PC-3 (cell line): ENCODE results near the gene ISOC1.

Experiments
- CTCF ChIP-seq: fragments of 300-600 bp; sonication (generic); conservative IDR thresholded peaks from 2 replicates; pipeline ENCODE4 v1.5.1; 2017; ENCODE audit warnings: antibody characterized with exemption, low read depth, mild to moderate bottlenecking, low read length
- EZH2 ChIP-seq: fragments of 300-600 bp; sonication (generic); IDR thresholded peaks from one replicate; pipeline ENCODE4 v1.6.1; 2017; ENCODE audit warnings: antibody characterized with exemption, mild to moderate bottlenecking, low read length; ENCODE audit not compliant: unreplicated experiment
- EZH2phosphoT487 ChIP-seq: fragments of 300-600 bp; sonication (generic); IDR thresholded peaks from 2 replicates; pipeline ENCODE4 v1.6.1; 2018; ENCODE audit warnings: mild to moderate bottlenecking, antibody characterized with exemption, low read length, borderline replicate concordance

GRCh38 chr5:129073111-129073510 lies 21.4 kb upstream of the ISOC1 start:
- TF ChIP-seq CTCF: no peak
- no peak for TF ChIP-seq EZH2phosphoT487
- no peak for TF ChIP-seq EZH2
